NCI-H1930 (cell line): Measurements from ENCODE around the gene TMPRSS13.

Experiments
- DNase-seq, 2 experiments: peaks; one replicate each; lab custom pipeline; 2025; lab: John Stamatoyannopoulos, UW

Gene TMPRSS13

DNA sequence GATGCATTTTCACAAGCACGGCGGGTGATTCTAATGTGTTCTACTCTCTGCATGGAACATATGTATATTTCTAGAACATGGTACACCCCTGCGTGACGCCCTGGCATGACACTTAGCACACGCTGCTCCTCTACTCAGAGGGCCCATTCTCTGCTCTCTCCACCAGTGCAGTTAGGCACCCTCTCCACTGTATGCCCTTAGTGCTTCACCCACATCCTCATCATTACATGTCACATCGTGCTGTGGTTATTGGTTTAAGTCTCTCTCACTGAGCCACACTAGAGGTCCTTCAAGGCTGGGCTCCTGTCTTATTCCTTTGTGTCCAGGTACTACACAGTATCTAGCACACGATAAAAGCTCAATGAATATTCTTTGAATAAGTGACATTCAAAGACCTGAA is 16.7 kb downstream of the TMPRSS13 start:
- DNase-seq = no peak

DNA sequence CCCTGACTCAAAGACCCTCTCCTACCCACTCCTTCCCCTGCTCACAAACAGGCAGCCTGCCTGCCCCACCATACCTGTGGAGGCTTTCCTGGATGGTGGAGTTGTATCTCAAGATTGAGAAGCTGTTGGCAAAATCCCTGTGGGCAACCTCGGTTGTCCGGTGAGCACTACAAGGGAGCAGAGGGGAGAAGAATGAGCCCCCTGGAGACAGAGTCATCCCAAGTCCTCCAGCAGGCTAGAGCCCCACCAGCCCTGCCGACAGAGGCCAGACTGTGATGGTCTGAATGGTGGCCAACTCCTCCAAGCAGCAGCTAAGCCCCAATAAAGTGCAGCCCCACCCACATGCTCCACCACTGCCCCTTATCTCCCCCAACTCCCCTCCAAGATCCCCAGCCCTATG is 17.5 kb downstream of the TMPRSS13 start:
- DNase-seq = no peak

DNA sequence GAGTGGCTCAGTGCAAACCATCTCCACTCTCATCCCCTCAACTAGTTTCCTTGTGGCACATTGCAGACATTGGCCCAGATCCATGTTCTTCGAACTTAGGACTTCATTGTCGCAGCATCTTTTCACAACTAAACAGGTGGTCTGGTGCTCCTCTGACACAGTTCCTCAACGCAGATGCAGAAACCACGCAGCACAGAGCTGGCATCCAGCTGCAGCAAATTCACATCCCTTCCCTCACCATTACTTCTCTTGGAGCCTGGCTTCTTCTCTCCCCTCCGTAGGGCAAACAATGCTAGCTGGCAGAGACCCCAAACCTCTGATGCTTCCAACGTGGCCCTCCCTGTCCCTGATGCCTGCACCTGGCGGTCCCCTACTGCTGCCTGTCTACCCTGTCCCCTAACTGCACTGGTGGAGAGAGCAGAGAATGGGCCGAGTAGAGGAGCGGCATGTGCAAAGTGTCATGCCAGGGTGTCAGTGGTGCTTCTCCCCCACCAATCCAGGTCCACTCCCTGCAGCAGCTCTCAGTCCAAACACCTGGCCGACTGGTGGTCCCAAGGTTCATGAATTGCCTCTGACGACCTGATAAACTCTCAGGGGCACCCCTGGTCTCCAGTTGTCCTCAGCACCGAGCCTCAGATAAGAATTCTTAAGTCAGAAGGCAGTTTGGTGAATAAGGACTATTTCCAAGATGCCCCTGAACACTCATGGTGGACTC is 18.1 kb downstream of the TMPRSS13 start:
- DNase-seq = no peak

DNA sequence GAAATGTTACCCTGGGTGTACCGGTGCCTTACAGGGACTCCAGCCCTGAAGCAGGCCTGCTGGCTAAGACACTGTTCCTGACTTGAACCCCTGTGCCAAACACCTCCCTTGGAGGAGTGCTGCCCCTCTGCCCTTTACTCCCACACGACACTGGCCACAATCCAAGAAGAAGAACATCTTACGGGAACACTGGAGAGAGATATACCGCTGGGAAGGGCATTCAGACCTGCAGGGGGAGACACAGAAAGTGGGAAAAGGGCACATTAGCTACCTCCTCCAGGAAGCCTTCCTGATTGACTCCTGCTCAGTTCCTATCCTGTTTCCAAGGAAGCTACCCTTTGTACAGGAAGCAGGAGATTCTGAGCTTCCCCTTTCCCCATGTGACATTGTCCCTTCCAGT is 18.7 kb downstream of the TMPRSS13 start:
- no peak for DNase-seq

DNA sequence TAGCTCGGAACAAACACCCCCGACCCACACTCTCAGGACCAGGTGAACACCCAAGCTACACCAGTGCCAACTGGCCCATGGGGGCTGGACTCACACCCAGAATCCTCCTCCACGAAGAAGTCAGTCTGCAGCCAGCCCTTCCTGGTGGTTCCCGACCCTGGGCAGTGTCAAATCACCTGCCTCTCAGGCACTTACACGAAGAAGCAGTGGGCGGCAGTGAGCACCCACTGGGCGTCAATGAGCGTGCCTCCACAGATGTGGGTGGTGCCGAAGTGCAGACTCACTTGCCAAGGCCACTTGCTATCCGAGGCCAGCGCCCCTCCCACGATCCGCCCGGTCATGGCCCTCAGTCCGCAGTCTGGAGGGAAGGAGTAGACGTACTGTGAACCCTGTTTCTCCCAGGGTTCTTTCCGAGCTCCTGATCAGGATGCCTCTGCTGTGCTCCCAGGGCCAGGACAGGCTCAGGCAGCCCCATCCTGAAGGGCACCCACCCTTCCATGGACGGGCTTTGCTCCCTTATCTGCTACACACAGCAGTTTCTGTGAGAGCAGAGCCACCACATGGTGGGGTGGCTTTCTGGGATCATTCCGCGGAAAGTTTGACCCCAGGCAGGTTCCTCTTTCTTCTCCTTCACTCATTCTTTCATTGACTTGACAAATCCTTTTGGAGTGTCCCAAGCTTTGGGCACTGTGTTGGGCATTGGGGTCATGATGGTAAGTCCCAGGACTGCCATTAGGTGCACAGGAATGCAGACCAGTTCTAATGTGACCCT is 19.4 kb downstream of the TMPRSS13 start:
- no peak for DNase-seq

DNA sequence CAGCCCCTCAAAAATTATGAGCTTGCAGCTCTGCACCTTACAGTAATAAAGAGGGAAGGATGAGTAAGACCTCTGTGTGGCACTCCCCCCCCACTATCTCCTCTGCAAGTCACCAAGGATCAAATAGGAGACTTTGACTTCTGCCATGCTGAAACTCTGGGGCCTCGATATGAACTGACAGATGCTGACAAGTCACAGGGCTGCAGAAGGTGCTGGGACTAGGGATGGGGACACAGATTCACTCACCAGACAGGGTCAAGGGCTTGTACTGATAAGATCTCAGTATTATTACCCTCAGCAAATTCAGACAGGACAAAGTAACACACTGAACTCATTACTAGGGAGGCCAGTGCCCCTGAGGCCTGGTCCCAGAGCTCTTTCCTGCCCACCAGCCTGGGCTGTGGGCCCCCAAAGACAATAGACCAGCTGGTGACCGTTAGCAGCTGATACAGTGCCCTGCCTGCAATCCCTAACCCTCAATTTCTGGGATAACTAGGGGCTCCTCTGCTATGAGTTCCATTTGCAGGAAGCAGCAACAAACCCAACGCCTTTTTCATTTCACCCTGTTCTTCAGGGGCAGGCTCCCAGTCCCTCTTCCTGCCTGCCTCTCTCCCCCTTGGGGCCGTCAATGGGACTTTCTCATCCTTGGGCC is 20.1 kb downstream of the TMPRSS13 start:
- no peak for DNase-seq

DNA sequence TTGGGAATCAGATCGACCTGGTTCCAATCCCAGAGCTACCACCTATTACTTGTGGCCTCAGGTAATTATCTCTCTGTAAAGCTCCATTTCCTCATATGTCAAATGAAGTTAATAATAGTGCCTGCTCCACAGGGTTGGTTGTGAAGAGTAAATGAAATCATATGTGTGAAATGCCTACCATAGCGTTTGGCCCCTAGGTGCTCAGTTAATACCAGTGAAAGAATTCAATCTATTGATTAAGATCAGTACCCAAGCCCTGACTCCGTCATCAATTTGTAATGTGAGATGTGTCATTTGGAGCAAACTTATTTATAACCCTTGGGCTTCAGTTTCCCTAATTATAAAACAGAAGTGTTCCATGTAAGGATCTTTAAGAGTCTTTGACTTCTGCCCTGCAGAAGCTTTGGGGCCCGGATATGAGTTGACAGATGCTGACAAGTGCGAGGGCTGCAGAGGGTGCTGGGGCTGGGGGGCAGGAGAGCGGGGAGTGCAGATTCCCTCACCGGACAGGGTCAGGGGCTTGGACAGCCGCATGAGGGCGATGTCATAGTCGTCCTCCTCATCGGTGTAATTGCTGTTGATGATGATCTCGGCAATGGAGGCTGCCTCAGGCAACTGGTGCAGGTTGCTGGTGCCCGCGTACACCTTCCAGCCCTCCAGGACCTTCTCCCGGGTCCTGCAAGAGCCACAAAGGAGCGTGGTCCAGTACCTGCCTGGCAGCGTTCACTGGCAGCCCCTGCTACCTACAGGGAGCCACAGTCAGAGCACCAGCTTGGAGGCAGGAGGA is 20.9 kb downstream of the TMPRSS13 start:
- no peak for DNase-seq

DNA sequence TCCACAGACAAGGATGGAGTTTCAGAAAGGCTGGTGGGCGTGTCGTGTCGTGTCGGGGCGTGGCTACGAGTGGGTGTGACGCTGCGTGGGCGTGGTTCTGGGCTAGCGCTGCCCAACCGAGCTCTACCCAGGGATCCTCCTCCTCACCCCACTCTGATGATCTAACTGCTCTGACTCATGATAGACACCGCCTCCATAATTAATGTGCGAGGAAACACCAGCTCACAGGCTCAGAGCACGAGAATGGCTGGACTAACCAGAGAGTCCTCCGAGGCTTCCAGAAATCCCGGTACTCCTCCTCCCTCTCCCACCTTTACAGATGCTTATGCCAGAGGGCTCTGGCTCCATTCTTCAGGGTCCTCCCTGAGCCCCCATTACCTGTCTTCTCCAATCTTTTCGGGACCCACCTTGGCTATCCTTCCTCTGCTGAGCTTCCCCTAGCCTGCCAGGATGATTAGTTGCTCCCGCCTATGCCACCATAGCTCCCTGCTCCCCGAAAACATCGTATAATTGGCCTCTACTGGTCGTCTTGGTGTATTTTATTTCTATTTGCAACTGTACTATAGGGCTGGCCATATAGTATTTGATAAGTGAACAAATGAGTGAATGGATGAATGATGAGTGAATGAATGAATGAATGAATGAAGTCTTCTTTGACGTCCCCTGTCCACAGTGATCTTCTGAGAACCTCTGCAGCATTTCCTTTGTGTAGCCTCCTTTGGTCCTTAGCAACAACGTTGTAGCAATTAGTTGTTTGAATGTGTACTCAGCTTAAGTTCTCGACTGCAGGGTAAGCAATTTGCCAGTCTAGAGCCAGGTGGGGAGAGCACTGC is 21.7 kb downstream of the TMPRSS13 start:
- DNase-seq = peak; percentile 62

DNA sequence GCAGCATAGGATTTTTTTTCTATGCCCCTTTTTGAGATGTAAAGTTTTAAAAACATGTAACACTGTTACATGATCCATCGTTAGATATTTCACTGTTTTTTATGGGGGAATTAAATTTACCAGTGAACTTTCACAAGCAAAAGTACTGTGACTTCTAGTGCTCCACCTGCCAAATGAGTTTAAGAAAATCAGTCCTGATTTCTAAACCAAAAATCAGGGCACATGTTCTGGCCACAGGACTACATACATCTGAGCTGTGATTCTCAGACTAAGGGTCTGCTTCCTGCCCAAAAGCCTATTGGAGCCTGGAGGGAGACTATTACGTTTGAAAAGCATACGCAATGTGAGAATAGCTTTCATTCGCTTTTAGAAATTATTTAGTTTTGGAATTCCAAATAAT is 22.5 kb downstream of the TMPRSS13 start:
- no peak for DNase-seq

DNA sequence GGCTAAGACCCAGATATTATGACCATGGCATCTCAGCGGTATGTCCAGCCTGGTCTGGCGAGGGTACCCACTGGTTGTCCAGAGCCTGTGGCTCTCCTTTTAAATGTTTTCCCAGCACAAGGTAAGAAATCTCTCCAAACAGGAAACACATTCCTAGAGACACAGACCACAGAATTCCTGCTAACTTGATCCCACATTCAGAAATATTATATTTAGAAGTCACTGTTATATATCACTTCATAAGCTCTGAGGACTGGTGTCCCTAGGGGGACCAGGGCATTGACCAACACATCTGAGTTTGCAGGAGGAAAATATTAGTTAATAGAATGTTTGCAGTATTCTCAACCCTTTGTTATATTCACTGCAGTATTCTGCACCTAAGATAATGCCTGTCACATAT is 23.1 kb downstream of the TMPRSS13 start:
- DNase-seq = no peak

DNA sequence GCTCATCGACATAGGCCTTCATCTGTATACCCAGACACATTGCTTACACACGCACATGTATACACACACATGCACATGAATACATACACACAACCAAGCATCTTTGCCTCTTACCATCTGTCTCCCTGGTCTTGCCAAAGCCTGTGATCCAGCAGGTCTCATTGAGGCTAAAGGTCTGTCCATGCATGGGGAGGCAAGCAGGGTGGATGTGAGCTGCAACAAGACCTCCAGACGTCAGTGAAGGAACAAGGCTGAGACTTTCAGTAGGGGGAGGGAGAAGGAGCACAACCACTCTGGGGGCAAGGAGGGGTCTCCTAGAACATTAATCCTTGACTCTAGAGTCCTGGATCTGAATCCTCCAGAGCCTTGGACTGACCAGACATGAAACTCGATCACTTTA is 23.7 kb downstream of the TMPRSS13 start:
- DNase-seq = no peak

DNA sequence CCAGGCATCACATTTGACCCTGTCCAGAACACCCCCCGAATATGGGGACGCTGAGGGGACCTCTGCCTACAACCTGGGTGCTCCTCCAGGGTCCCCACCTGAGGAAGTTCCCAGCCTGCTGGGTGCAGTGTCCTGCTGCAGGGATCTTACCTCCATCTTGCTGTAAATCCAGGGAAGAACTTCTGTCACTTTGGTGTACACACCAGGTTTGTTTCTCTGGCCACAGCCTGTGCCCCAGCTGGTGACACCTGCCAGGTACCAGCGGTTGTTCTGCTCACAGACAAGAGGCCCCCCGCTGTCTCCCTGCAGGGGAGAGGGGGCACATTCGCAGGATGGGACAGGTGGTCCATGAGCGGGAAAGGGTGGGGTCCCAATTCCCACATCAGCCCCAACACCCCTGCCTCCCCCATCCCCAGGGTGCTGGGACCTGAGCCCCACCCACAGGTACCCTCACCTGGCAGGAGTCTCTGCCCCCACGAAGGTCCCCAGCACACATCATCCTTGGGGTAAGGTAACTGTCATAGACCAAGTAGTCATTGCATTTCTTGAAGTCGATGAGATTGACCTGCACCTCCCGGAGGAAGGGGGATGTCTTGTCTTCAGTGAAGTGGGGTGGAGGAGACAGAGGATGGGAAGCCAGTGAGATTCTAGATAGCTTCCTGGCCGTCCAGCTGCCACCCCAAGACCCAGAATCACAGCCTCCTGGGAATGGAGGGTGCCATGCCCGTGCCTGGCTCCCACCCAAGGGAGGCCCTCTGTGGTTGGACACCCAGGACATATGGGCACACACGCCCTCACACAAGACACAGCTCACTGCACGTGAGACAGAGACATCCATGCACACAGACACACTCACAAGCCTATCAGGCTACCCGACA is 25.5 kb downstream of the TMPRSS13 start:
- no peak for DNase-seq

DNA sequence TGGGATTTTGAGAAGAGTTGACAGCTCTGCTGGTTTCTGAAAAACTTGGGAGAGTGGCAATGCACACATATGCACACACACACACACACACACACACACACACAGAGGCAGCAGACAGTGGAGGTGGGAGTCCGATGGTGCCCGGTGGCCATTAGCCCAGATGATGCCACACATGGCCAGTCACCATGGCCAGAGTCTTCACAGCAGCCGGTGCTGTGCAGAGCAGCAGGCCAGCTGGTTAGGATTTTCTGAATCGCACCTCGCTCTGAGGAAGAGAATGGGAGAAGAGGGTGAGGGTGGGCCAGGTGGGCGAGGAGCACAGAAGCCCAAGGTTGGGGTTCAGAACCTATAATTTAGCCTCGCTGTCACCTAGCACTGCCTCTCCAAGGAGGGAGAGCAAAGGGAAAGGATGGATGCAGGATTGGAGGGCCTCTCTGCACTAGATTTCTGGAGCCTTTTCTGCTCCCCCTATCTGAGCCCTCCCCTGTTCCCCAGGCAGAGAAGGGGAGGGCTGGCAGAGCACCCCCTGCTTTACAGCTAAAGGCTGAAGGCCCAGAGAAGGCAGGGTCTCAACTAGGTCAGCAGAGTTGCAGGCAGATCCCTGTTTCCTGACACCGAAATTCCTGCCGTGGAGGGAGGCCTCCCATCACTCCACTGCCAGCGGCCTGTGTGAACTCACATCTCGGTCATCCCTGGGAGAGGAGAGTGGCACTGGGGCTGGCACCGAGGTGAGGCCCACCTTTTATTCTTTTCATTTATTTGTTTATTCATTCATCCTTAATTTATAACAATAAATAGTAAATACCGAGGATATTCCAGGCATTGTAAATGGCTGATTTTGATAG is 27.0 kb downstream of the TMPRSS13 start:
- DNase-seq = no peak

DNA sequence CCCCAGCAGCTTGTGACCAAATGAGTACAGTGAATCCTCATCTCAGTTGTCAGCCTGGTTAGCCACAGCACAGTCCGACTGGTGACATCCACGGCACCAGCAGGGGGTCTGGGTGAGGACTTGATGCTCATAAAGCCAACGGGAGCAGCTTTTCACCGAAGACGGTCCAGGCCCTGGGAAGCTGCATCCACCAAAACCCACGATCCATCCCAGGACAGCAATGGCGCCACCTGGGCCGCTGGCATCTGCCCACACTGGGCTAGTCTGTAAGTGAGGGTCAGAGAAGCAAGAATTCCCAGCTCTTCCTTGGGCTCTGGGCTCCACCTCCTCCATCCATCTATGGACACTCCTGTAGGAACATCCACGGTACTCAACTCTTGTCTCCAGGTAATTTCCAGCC is 27.6 kb downstream of the TMPRSS13 start:
- no peak for DNase-seq

DNA sequence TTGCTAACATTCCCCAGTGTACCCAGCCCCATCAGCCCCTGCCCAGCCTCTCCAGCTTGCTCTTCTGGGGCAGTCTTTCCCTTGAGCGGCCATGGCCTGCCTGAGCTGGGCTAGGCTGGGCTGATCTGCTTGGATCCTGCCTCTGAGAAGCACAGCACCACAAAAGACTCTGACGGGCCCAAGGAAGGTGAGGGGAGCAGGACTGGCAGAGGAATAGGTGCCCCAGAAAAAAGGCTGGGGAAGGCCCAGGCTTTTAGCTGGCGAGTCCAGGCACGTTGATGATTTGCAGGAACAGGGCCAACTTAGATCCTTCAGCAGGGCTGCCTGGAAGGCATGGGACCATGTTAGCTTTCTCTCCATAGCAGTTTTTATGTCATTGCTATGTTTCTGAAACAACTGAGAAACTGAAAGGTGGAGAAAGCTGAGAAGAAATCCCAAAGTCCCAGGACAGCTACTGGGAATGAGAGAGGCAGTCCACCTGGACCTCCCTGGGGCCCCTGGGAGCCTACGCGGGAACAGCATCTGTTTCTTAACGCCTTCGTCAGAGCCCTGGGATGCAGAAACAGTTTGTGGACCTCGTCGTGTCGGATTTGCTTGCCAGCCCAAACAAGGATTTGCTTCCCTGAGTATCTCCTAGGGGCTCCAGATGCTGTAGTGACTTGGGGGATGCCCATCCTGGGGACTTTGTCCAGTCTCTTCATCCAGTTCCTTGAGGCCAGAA is 28.3 kb downstream of the TMPRSS13 start:
- DNase-seq = no peak

DNA sequence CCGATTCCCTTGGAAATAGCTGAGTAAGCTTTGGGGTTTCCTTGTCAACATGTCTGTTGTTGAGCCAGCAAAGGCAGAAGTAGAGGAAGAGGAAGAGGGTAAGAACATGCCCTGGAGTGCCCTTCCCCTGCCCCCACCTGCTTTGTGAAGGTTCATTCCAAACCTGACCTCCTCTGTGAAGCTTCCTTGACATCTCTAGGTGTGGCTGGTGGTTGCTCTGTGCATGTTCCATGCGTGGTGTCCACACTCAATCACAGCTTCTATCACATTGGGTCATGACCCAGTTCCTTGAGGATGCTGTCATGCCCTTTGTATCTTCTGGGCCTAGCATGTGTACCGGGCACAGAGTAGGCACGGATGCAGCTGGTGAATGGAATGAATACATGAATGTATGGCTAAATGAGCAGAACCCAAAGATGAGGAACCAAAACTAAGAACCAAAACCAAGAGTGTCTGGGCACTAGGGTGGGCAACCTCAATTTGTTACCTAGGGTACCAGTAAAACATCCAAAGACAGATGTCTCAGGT is 29.0 kb downstream of the TMPRSS13 start:
- no peak for DNase-seq

DNA sequence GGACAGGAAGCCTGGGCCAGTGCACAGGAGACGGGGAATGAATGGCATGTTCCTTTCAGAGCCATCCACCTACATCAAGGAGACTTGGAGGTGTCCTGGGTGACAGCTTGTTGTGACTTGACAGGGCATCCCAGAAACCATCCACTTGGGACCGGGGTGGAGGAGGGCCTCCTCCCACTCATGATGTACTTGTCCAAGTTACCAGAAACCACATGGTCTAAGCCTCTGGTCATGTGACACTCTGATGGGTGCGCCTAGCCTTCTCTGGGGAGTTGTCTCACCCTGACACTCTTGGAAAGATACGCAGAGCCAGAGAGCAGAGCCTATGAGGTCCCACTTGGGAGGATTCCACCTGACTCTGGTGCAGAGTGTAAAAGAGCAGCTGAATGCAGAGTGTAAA is 31.1 kb downstream of the TMPRSS13 start:
- no peak for DNase-seq

DNA sequence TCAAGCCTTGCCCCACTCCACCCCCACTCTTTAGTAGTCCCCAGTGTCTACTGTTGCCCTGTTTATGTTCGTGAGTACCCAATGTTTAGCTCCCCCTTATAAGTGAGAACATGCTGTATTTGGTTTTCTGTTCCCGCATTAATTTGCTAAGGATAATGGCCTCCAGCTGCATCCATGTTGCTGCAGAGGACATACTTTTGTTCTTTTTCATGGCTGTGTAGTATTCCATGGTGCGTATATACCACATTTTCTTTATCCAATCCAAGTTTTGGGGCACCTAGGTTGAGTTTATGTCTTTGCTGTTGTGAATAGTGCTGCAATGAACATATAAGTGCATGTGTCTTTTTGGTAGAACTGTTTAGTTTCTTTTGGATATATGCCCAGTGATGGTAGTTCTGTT is 36.6 kb downstream of the TMPRSS13 start:
- no peak for DNase-seq

DNA sequence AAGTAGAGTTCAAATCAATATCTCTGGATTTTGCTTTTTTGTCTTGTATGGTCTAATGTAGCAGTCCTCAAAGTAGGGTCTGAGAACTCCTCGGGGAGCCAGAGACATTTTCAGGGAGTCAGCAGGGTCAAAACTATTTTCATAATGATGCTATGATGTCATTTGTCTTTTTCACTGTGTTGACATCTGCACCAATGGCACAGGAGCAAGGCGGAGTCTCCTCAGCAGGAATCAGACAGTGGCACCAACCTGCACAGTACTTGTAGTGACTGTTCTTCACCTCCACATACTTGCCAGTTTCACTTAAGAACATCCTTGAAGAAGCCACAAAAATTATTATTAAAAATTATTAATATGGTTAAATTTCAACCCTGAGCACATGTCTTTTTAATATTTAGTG is 37.8 kb downstream of the TMPRSS13 start:
- DNase-seq = no peak
